Smooth muscle cell of the brain vasculature (primary cell): ENCODE results near the gene SEC24D.
"Not testable (repeated sequence)": the region's sequence is repeated elsewhere in the genome, so short reads cannot be mapped to it uniquely, and the experiment has no call there.

ENCODE experiments used
- DNase-seq: peaks from one replicate; pipeline ENCODE4 v3.0.0-alpha.2; 2012; ENCODE audit warnings: low read depth, low spot score

SEC24D gene

GRCh38 chr4:118810991-118811764 is 24.7 kb downstream of the SEC24D start:
- DNase-seq = no peak

DNA sequence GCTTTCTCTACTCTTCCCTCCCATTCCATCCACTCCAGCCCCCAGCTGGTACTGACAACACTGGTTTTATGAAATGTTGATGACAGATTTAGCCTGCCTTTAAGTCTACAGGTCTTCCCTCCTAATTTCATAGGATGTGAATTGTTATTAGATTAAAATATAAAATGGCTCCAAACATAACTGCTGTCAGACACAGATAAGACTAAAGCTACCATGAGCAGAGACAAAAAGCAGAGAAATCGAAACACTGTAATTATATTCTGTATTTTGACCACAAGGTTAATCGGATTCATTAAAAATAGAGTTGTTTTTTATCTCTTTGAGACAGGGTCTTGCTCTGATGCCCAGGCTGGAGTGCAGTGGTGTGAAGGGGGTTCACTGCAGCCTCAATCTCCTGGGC is 28.3 kb downstream of the SEC24D start:
- no peak for DNase-seq

GRCh38 chr4:118803253-118803652 is 32.7 kb downstream of the SEC24D start:
- DNase-seq = no peak

- no peak for DNase-seq
Observed at GRCh38 chr4:118801895-118802575, 33.9 kb downstream of the SEC24D start.

DNA sequence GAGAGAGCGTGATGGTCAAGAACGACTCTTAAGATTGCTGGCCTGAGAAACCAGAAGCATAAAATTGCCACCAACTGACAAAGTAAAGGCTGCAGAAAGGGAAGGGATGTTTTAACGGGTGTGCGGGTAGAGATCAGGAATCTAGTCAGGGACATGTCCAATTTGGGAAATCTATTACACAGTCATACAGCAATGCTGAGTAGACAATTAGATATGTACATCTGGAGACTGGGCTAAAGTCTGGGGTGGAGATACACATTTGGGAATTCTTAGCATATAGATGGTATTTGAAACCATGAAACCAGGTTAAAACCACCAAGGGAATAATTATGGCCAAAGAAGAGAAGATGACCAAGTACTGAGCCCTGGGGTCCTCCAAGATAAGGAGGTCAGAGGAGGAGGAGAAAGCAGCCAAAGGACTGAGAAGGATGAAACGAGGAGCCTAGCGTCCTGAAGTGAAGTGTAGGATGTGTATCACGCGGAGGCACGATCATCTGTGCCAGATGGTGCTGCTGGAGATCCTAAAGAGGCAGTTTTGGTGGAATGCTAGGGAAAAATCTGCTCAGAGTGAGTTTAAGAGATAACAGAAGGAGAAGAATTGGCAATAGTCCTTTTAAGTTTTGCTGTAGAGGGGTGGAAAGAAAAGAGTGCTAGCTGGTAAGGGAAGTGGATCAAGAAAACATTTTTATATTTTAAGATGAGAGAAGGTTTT is 36.5 kb downstream of the SEC24D start:
- DNase-seq = no peak

- no peak for DNase-seq
Observed at GRCh38 chr4:118798658-118799057, 37.3 kb downstream of the SEC24D start.

DNA sequence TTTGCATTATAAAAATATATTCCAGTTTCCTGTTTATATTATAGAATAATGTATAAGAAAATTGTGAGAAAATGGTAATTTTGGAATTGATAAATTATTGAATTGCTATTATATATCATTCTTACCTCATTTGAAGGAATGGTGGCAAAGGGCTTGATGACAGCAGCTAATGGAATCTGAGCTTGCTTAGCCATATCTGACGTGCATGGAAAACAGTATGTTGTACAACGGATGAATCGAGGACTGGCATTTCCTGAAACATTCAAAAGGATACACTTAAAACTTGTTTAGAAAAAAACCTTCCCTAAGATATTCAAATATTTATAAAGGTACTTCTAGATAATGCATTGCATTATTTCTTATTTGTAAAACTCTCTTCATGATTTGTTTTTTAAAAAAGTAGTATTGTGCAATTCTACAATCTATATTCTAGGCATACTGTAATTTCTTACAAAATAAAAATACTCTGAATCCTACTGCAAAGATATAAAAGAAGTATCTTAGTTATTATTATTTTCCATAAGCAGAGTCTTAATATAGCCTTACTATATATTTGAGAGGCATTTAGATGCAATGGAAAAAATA is 38.3 kb downstream of the SEC24D start:
- DNase-seq = no peak

DNA sequence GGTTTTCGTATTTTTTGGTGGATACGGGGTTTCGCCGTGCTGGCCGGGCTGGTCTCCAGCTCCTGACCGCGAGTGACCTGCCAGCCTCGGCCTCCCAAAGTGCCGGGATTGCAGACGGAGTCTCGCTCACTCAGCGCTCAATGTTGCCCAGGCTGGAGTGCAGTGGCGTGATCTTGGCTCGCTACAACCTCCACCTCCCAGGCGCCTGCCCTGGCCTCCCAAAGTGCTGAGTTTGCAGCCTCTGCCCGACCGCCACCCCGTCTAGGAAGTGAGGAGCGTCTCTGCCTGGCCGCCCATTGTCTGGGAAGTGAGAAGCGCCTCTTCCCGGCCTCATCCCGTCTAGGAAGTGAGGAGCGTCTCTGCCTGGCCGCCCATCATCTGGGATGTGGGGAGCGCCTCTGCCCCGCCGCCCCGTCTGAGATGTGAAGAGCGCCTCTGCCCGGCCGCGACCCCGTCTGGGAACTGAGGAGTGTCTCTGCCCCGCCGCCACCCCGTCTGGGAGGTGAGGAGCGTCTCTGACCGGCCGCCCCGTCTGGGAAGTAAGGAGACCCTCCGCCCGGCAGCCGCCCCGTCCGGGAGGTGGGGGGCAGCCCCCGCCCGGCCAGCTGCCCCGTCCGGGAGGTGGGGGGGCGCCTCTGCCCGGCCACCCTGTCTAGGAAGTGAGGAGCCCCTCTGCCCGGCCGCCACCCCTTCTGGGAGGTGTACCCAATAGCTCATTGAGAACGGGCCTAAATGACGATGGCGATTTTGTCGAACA is 44.1 kb downstream of the SEC24D start:
- not testable (repeated sequence) for DNase-seq

DNA sequence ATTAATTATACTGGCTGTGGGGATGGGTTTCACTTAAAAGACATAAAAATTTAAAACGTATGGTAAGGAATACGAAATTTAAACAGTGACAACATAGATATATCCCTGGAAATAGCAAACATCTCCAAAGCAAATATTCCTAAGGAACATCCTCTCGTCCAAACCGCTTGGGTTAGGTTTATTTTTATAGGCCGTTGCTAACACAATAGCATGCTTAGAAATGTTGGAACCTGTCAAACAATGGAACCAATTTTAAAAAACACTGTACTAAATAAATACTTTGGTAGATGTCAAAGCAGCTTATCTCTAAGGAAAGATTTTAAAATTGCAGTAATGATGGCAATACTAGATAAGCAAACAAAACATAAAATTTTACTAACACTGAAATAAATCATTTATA is 45.4 kb downstream of the SEC24D start:
- no peak for DNase-seq

- no peak for DNase-seq
Observed at GRCh38 chr4:118788911-118789310, 47.0 kb downstream of the SEC24D start.

GRCh38 chr4:118787844-118788380 is 48.0 kb downstream of the SEC24D start:
- DNase-seq = no peak

DNA sequence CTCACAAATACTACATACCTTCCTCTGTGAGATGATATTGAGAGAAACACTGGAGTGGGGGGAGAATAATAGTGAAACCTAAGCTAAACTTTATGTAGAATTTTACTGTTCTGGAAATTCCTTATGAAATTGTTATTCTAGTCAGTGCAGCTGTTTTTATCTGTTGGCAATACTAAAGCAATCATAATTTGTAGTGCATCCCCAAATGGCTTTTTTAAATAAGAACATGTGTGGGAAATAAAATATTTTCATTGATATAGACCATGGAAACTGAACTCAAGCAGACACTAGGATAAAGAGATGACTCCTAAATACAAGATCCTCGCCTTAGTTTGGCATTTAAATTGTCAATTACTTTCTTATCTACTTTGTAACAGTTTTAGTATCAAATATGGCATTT is 51.1 kb downstream of the SEC24D start:
- DNase-seq = no peak

GRCh38 chr4:118783887-118784286 is 52.0 kb downstream of the SEC24D start:
- DNase-seq = no peak

GRCh38 chr4:118782886-118783285 is 53.0 kb downstream of the SEC24D start:
- DNase-seq = not testable (repeated sequence)

GRCh38 chr4:118777649-118778048 is 58.3 kb downstream of the SEC24D start:
- DNase-seq = not testable (repeated sequence)

DNA sequence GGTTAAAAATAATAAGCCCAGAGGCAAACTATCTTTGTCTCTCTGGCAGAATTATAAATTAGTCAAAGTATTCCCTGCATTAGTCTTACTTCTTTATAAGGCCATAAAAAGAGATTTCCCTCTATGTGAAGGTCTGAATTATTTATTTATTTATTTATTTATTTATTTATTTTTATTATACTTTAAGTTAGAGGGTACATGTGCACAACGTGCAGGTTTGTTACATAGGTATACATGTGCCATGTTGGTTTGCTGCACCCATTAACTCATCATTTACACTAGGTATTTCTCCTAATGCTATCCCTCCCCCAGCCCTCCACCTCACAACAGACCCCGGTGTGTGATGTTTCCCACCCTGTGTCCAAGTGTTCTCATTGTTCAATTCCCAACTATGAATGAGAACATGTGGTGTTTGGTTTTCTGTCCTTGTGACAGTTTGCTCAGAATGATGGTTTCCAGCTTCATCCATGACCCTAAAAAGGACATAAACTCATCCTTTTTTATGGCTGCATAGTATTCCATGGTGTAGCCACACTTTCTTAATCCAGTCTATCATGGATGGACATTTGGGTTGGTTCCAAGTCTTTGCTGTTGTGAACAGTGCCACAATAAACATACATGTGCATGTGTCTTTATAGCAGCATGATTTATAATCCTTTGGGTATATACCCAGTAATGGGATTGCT is 58.8 kb downstream of the SEC24D start:
- DNase-seq = not testable (repeated sequence)

GRCh38 chr4:118776157-118776954 is 59.6 kb downstream of the SEC24D start:
- DNase-seq = no peak

GRCh38 chr4:118775405-118775804 is 60.5 kb downstream of the SEC24D start:
- DNase-seq = no peak

GRCh38 chr4:118774989-118775388 is 60.9 kb downstream of the SEC24D start:
- no peak for DNase-seq

- no peak for DNase-seq
Observed at GRCh38 chr4:118774321-118774720, 61.6 kb downstream of the SEC24D start.
